HCT116 (cell line): ENCODE data around the gene OPTN.

Experiments used
- CTCF ChIP-seq, 3 experiments: fragments of 200-600 bp in 1 of 3; sonication (generic) in 1 of 3; IDR thresholded peaks in 2 of 3; conservative IDR thresholded peaks in 1 of 3; 2 replicates each; pipeline ENCODE4 v1.5.1; 2012 to 2017; ENCODE audit warnings: low read depth in 2 of 3, low read length in 2 of 3, antibody characterized with exemption in 1 of 3, borderline replicate concordance in 1 of 3, control low read depth in 1 of 3, mild to moderate bottlenecking in 1 of 3, mixed read lengths in 1 of 3, mixed run types in 1 of 3, moderate library complexity in 1 of 3; ENCODE audit not compliant: insufficient read depth in 1 of 3
- POLR2A ChIP-seq: IDR thresholded peaks from 2 replicates; pipeline ENCODE4 v1.7.0; 2011; ENCODE audit warnings: borderline replicate concordance; ENCODE audit not compliant: insufficient read depth, insufficient read length; ENCODE audit errors: extremely low read depth
- POLR2AphosphoS5 ChIP-seq: IDR thresholded peaks from 2 replicates; pipeline ENCODE4 v1.6.1; 2011; ENCODE audit warnings: mild to moderate bottlenecking, low read depth, low read length, moderate library complexity
- TCF7L2 ChIP-seq: IDR thresholded peaks from 2 replicates; pipeline ENCODE4 v1.7.0; 2011; ENCODE audit warnings: borderline replicate concordance, inconsistent platforms; ENCODE audit not compliant: insufficient read depth, insufficient read length; ENCODE audit errors: extremely low read depth

GRCh38 chr10:13104697-13105096, 4.7 kb downstream of the OPTN start:
- TF ChIP-seq TCF7L2 (no peak), POLR2AphosphoS5 (no peak), CTCF (IDR thresholded peaks at IDR 0.05 in 2 of 3, conservative IDR thresholded peaks at IDR 0.05 in 1 of 3; ENCODE audit: borderline replicate concordance in 1 of 3, insufficient read depth in 1 of 3, low read depth in 2 of 3, low read length in 2 of 3) (peak in 1 of 3 experiments; percentile 11; a peak in 1 of 6 replicates), POLR2A (no peak)
